T-helper 1 cell treated with Interleukin-12 subunit alpha and Interleukin-12 subunit beta and Interleukin-4 antibody, amounts not matched to agents 30 μg/mL and 1 μg/mL, for 36 hours (primary cell): ENCODE results near the gene EML3.
"Not testable (repeated sequence)": the region's sequence is repeated elsewhere in the genome, so short reads cannot be mapped to it uniquely, and the experiment has no call there.

Experiments
- H3K27ac Mint-ChIP-seq: one replicate; pipeline ENCODE4 v1.8.0; 2021; ENCODE audit warnings: mild to moderate bottlenecking, mixed read lengths
- H3K27me3 Mint-ChIP-seq: one replicate; pipeline ENCODE4 v1.8.0; 2021; ENCODE audit warnings: low read depth, mixed read lengths
- H3K36me3 Mint-ChIP-seq: one replicate; pipeline ENCODE4 v1.8.0; 2021; ENCODE audit warnings: low read depth, mixed read lengths
- H3K4me1 Mint-ChIP-seq: one replicate; pipeline ENCODE4 v1.8.0; 2021; ENCODE audit warnings: low read depth, mixed read lengths
- H3K4me3 Mint-ChIP-seq: one replicate; pipeline ENCODE4 v1.8.0; 2021; ENCODE audit warnings: mild to moderate bottlenecking, moderate library complexity, mixed read lengths
- H3K9me3 Mint-ChIP-seq: one replicate; pipeline ENCODE4 v1.8.0; 2021; ENCODE audit warnings: mixed read lengths

EML3 gene, protein sequence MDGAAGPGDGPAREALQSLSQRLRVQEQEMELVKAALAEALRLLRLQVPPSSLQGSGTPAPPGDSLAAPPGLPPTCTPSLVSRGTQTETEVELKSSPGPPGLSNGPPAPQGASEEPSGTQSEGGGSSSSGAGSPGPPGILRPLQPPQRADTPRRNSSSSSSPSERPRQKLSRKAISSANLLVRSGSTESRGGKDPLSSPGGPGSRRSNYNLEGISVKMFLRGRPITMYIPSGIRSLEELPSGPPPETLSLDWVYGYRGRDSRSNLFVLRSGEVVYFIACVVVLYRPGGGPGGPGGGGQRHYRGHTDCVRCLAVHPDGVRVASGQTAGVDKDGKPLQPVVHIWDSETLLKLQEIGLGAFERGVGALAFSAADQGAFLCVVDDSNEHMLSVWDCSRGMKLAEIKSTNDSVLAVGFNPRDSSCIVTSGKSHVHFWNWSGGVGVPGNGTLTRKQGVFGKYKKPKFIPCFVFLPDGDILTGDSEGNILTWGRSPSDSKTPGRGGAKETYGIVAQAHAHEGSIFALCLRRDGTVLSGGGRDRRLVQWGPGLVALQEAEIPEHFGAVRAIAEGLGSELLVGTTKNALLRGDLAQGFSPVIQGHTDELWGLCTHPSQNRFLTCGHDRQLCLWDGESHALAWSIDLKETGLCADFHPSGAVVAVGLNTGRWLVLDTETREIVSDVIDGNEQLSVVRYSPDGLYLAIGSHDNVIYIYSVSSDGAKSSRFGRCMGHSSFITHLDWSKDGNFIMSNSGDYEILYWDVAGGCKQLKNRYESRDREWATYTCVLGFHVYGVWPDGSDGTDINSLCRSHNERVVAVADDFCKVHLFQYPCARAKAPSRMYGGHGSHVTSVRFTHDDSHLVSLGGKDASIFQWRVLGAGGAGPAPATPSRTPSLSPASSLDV

DNA sequence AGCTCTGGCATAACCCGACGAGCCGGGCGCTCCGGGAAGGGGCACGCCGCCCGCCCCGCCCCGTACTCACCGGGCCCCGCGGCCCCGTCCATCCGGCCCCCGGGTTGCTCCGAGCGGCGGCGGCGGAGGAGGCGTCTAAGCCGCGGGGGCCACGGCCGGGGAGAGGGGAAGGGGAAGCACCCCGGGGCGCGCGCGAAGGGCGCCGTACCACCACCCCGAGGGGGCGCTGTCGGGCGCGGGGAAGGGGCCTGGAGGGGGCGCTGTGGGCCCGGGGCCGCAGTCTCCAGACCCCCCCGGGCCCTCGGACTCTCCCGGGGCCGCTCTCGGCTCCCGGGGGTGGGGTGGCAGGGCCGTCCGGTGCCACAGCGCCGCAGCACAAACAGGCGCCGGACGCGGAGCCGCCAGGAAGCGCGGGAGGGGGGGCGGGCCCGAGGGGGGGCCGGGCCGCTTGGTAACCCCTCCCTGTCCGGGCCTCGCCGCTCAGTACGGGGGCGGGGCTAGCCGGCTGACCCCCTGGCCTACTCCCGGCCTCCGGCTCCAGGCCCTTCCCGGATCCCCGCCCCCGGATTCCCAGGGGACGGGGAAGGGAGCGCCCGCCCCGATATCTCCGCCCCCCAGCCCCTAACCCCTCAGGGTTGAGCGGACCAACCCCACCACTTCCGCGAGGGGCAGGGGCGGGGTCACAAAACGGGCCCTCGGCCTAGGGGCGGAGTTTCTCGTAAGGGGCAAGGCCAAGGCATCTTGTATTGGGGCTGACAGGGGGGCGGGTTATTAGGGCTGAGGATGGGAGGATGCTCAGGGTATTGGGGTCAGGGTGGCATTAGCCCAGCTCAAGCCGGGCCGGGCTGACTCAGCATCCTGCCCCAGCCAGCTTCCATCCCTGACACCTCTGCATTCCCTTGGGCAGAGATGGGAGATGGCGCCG is at the start of gene EML3, which contains the start of gene ROM1:
Gene EML3 (minus strand): TSS at position 410 of the 925 bp plus-strand sequence. CDS start 318 bp downstream, at position 92.
Gene ROM1 (plus strand): TSS at position 892 of the 925 bp plus-strand sequence. CDS start 25 bp downstream, at position 917.
- H3K4me1 Mint-ChIP-seq: peaks cover 39% of the 10 kb centered on the region
- H3K9me3 Mint-ChIP-seq: no peaks in the 10 kb centered on the region
- peaks cover 26% of the 10 kb centered on the region for H3K36me3 Mint-ChIP-seq
- no peaks in the 10 kb centered on the region for H3K27me3 Mint-ChIP-seq
- peak within 1 kb of the TSS; percentile 93 for H3K4me3 Mint-ChIP-seq
- H3K27ac Mint-ChIP-seq: peak within 1 kb of the TSS; percentile 91

DNA sequence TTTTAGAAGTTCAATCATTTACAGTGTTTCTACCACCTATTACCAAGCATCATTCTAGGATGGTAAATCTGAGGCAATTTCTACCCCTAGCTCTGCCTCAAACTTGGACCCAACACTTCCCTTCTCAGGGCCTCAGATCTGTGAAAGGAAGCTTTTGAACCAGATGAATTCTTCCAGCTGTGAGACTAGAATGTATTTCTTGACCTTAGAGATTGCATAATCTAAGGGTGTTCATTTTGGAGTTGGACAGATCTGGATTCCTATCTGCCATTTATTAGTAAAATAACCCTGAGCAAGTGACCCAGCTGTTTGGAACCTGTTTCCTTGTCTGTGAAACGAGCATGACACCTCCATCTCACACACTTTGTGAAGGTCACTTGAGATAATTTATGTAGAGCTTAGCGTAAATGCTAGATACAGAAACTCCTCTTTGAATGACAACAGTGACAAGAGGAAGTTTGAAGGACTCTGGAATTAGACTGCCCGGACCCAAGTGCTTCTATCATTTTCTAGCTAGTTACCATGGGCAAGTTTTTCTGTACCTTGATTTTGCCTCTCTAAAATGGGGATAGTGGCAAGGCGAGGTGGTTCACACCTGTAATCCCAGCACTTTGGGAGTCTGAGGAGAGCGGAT is 44.3 kb upstream of the EML3 start:
- Mint-ChIP-seq H3K36me3 (peaks cover 4% of the 10 kb centered on the region), H3K27me3 (no peaks in the 10 kb centered on the region), H3K4me1 (peaks cover 21% of the 10 kb centered on the region), H3K9me3 (no peaks in the 10 kb centered on the region), H3K4me3 (no peak overlapping the region), H3K27ac (no peak overlapping the region)

DNA sequence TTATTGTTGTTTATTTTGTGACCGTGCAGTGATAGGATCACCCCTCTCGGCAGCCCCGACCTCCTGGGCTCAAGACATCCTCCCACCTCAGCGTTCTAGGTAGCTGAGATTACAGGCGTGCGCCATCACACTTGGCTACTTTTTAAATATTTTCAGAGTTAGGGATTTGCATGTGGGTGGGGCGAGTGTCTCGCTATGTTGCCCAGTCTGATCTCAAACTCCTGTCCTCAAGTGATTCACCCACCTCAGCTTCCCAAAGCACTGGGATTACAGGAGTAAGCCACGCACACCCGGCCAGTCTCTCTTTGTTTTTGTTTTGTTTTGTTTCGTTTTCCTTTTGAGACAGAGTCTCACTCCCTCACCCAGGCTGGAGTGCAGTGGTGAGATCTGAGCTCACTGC is 41.7 kb upstream of the EML3 start:
- peak overlapping the region; percentile 72 for H3K27ac Mint-ChIP-seq
- H3K4me1 Mint-ChIP-seq: peaks cover 24% of the 10 kb centered on the region
- no peaks in the 10 kb centered on the region for H3K9me3 Mint-ChIP-seq
- peaks cover 9% of the 10 kb centered on the region for H3K36me3 Mint-ChIP-seq
- peak overlapping the region; percentile 45 for H3K4me3 Mint-ChIP-seq
- H3K27me3 Mint-ChIP-seq: no peaks in the 10 kb centered on the region

DNA sequence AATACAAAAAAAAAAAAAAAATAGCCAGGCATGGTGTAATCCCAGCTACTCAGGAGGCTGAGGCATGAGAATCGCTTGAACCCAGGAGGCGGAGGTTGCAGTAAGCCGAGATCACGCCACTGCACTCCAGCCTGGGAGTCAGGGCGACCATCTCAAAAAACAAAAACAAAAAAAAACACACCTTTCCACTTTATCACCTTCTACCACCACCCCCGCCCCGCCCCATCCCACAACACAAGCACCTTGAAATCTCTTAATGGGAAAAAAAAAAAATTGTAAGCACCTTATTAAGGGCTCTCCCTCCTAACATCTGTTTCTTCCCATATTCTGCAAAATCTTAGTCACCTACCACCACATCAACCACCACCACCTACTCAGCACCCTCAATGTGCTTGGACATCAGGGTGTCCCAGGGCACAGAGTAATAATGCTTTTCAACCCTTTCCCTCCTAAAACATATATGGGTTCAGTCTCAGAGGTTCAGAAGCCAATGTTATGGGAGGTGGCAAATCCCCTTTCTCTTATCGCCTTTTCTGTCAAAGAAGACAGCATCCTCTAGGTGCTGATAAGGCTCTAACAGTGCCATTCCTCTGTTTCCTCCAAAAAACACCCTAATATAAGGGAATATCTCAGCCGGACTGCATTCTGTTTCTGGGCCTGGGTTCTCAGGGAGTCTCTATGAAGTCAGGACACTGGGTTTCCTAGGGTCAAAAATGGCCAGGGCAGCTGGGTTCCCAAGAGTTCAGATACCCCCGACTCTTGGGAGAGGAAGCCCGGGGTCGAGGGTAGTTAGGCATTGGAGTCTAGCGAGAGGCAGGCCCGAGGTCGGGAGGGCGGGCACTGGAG is 39.8 kb upstream of the EML3 start:
- H3K4me3 Mint-ChIP-seq: peak overlapping the region; percentile 91
- H3K27me3 Mint-ChIP-seq: no peaks in the 10 kb centered on the region
- H3K4me1 Mint-ChIP-seq: peaks cover 24% of the 10 kb centered on the region
- peaks cover 13% of the 10 kb centered on the region for H3K36me3 Mint-ChIP-seq
- H3K9me3 Mint-ChIP-seq: no peaks in the 10 kb centered on the region
- H3K27ac Mint-ChIP-seq: peak overlapping the region; percentile 88

DNA sequence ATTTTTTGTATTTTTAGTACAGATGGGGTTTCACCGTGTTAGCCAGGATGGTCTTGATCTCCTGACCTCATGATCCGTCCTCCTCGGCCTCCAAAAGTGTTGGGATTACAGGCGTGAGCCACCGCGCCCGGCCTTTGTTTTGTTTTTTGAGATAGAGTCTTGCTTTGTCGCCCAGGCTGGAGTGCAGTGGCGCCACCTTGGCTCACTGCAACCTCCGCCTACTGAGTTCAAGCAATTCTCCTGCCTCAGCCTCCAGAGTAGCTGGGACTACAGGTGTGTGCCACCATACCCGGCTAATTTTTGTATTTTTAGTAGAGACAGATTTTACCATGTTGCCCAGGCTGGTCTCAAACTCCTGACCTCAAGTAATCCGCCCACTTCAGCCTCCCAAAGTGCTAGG is 37.7 kb upstream of the EML3 start:
- not testable (repeated sequence) for H3K9me3 Mint-ChIP-seq, H3K4me3 Mint-ChIP-seq, H3K27me3 Mint-ChIP-seq, H3K27ac Mint-ChIP-seq
- H3K4me1 Mint-ChIP-seq: peaks cover 31% of the 10 kb centered on the region
- peaks cover 19% of the 10 kb centered on the region for H3K36me3 Mint-ChIP-seq

DNA sequence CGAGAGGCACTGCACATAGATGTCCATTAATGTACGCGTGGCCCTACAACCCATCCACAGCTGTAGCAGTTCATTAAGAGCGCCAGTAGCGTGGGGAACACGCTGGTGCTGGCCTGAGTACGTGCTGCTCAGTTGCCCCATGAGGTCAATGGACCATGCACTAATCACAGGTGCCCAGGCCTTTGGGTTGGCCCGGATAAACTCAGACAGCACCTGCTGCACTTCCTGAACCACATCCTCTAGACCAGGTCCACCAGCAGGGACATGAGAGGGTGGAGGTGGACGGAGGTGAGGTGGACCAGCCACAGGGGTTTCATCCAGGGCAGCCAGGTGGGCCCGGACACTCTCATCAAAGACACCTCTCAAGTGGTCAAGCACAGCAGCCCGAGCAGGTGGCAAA is 36.9 kb upstream of the EML3 start:
- Mint-ChIP-seq H3K9me3 (no peaks in the 10 kb centered on the region), H3K27ac (no peak overlapping the region), H3K27me3 (no peaks in the 10 kb centered on the region), H3K4me3 (no peak overlapping the region), H3K4me1 (peaks cover 27% of the 10 kb centered on the region), H3K36me3 (peaks cover 22% of the 10 kb centered on the region)

DNA sequence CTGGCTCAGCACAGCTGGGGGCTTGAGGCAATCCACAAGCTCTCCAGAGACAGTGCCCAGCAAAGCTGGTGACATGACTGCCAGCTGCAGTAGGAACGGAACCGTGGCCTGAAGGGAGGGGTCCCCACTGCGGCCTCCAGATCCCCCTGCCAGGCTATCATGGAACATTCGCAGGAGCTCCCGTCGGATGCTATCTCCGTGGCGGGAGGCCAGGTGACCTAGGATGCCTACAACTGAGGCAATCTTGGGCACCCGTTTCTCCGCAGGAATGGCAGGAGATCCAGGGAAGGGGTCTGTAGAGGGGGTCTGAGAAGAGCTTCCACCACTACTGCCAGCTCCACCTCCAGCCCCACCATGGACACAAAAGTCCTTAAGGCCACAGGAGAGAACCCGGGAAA is 36.4 kb upstream of the EML3 start:
- H3K4me3 Mint-ChIP-seq: no peak overlapping the region
- peaks cover 24% of the 10 kb centered on the region for H3K4me1 Mint-ChIP-seq
- H3K36me3 Mint-ChIP-seq: peaks cover 24% of the 10 kb centered on the region
- no peak overlapping the region for H3K27ac Mint-ChIP-seq
- H3K27me3 Mint-ChIP-seq: no peaks in the 10 kb centered on the region
- no peaks in the 10 kb centered on the region for H3K9me3 Mint-ChIP-seq

DNA sequence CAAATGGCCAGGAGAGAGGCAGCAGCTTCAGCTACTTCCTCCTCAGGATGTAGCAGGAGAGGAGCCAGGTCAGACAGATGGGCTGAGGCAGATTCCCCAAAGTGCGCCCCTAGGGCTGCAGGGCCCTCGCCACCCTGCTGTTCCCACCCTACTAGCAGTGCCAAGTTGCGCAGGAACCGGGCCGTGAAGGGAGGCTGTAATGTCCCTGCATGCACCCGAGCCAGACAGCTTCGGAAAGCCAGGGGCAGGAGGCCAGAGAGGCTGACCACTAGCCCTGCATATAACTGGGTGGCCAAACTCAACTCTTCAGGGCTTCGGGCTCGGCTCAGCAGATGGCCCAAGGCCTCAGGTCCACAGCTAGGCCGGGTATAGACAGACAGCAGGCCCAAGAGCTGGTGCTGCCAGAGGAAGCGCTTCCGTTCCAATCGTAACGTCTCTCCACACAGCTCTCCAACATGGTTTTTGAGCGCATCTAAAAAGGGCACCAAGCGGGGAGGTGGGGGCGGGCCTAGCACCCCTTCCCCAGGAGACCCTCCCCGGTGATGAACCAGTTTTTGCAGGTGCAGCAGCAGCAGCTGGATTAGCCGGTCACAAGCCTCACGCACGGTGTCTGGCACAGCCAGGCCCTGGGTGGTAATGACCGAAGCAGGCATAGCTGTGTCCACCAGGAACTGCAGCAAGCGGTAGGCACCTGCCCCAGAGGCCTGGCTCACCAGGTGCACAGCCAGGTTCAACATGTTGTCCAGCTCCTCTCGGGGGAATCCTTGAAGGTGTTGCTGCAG is 35.8 kb upstream of the EML3 start:
- Mint-ChIP-seq H3K36me3 (peaks cover 24% of the 10 kb centered on the region), H3K4me3 (no peak overlapping the region), H3K27me3 (no peaks in the 10 kb centered on the region)

DNA sequence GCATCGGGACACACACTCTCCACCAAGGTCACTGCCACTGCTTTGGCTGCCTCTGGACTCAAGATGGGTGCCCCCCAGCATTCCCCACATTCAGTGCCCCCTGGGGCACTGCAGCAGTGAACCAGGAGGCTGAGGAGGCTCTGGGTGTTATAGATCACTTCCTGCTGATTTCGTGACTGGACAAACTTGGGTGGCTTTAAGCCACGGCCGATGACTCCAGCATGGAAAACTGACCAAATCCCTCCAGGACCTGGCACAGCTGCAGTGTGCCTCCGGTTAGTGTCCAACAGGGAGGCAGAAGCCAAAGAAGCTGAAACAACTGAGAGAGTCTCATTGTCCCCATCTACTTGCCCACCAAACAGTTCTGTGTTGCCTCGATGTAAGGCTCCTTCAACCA is 35.0 kb upstream of the EML3 start:
- H3K4me3 Mint-ChIP-seq: no peak overlapping the region
- peaks cover 20% of the 10 kb centered on the region for H3K4me1 Mint-ChIP-seq
- H3K27ac Mint-ChIP-seq: peak overlapping the region; percentile 31
- H3K9me3 Mint-ChIP-seq: no peaks in the 10 kb centered on the region
- no peaks in the 10 kb centered on the region for H3K27me3 Mint-ChIP-seq
- H3K36me3 Mint-ChIP-seq: peaks cover 24% of the 10 kb centered on the region

More for the DNA sequence above, 35.8 kb upstream of the EML3 start:
- peaks cover 21% of the 10 kb centered on the region for H3K4me1 Mint-ChIP-seq
- no peaks in the 10 kb centered on the region for H3K9me3 Mint-ChIP-seq
- H3K27ac Mint-ChIP-seq: no peak overlapping the region

DNA sequence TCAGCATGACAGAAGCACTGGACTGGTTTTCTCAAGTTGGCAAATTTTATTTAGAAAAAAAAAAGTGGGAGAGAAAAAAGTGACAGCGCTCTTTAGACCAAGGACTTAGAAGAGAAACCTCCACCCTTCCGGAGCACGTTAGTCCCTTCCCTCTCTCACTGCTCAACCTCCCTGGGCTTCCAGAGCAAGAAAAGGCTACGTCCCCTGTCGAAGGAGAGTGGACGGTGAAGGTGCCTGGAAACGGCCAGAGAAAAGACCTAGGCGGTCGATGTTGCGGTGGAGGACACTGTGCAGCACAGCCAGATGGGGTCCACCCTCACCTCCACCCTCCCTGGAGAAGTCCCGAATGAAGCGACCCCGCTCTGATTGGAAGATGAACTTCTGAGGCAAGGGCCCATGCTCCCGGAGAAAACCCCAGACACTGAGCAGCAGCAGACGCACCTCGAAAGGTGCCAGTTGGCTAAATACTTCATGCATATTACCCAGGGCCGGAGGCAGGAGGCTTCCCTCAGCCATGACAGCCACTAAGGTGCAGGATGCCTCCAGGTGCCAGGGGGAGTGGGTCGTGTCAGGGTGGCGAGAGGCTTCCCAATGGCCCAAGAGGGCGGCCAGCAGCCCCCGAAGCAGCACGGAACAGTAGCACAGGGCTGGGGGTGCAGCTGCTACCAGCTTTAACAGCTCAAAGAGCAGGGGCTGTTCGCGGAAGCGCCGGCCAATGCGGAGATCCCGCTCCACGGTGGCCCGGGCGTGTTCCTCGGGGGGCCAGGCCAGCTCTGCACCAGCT is 34.4 kb upstream of the EML3 start:
- peaks cover 17% of the 10 kb centered on the region for H3K4me1 Mint-ChIP-seq

DNA sequence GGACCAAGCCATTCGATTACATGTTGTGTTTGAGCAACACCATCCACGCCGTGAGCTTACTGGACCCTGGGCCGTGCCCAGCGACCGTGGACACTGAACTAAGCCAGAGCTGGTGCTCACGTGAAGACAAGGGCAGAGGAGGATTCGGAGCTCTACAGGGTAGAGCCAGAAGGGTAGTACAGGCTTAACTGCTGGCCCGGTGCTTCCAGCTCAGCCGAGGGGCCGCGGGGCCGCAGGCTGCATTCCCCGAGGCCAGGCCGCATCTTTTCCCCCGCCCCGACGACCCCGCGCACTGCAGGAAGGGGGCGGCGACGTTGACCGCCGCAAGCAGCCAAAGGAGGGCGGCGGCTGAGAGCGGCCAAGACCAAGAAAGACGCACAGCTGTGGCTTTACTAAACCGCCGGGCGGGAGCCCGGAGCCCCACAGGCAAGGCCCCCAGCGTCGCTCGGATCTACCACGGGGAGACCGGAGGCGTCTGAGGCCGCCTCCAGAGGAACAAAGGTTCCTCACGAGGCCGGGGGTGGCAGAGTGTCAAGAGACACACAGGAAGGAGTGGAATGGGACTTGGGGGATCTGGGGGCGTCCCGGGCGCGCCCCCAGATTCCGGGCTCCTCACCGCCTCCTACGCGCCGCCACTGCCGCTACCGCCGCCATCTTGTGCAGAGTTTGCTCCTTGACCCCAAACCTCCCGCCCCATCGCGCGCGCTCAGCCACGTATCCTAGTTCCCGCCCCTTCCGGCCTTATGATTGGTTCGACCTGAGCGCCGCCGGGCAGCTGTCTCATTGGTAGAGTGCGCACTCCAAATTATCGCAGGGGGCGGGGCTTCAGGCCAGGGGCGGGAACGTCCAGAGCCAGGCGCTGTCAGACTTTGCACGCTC is 33.6 kb upstream of the EML3 start, which contains the start of gene GANAB:
Gene GANAB (minus strand): TSS at position 668 of the 879 bp plus-strand sequence. CDS start 14 bp downstream, at position 654.
- peaks cover 21% of the 10 kb centered on the region for H3K36me3 Mint-ChIP-seq

More for the DNA sequence above, 34.4 kb upstream of the EML3 start:
- no peaks in the 10 kb centered on the region for H3K9me3 Mint-ChIP-seq
- H3K27ac Mint-ChIP-seq: peak overlapping the region; percentile 96
- peaks cover 21% of the 10 kb centered on the region for H3K36me3 Mint-ChIP-seq
- peak overlapping the region; percentile 99 for H3K4me3 Mint-ChIP-seq
- H3K27me3 Mint-ChIP-seq: no peaks in the 10 kb centered on the region

More for the DNA sequence above, 33.6 kb upstream of the EML3 start, which contains the start of gene GANAB:
- Mint-ChIP-seq H3K27ac (peak within 1 kb of the TSS; percentile 96), H3K27me3 (no peaks in the 10 kb centered on the region), H3K9me3 (no peaks in the 10 kb centered on the region), H3K4me1 (peaks cover 19% of the 10 kb centered on the region), H3K4me3 (peak within 1 kb of the TSS; percentile 99)
